ENCODE results near the gene PRR23C.
"Not testable (repeated sequence)": the region's sequence is repeated elsewhere in the genome, so short reads cannot be mapped to it uniquely, and the experiment has no call there.

PRR23C gene

DNA sequence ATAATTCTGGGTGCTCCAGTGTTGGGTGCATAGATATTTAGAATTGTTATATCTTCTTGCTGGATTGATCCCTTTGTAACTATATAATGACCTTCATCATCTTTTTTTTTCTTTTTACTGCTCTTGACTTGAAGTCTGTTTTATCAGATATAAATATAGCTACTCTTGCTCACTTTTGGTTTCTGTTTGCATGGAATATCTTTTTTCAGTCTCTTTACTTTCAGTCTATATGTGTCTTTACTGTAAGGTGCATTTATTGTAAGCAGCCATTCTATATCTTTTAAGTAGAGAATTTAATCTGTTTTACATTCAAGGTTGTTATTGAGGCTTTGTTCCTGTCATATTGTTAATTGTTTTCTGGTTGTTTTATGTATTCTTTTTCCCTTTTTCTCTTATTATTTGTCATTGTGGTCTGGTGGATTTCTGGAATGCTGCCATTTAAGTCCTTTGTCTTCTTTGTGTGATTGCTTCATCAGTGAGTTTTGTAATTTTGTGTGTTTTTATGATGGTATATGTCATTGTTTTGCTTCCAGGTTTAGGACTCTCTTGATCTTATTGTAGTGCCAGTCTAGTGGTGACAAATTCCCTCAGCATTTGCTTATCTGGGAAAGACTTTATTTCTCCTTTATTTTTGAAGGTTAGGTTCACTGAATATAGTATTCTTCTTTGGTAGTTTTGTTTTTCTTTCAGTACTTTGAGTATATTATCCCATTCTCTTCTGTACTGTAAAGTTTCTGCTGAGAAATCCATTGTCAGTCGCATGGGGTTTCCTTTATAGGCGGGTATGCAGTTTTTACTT lies 8.3 kb upstream of the PRR23C start:
- no peak overlapping the region for H3K27ac ChIP-seq
- TF ChIP-seq, protein P1, sequence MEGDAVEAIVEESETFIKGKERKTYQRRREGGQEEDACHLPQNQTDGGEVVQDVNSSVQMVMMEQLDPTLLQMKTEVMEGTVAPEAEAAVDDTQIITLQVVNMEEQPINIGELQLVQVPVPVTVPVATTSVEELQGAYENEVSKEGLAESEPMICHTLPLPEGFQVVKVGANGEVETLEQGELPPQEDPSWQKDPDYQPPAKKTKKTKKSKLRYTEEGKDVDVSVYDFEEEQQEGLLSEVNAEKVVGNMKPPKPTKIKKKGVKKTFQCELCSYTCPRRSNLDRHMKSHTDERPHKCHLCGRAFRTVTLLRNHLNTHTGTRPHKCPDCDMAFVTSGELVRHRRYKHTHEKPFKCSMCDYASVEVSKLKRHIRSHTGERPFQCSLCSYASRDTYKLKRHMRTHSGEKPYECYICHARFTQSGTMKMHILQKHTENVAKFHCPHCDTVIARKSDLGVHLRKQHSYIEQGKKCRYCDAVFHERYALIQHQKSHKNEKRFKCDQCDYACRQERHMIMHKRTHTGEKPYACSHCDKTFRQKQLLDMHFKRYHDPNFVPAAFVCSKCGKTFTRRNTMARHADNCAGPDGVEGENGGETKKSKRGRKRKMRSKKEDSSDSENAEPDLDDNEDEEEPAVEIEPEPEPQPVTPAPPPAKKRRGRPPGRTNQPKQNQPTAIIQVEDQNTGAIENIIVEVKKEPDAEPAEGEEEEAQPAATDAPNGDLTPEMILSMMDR (conservative IDR thresholded peaks at IDR 0.05), result no peak

DNA sequence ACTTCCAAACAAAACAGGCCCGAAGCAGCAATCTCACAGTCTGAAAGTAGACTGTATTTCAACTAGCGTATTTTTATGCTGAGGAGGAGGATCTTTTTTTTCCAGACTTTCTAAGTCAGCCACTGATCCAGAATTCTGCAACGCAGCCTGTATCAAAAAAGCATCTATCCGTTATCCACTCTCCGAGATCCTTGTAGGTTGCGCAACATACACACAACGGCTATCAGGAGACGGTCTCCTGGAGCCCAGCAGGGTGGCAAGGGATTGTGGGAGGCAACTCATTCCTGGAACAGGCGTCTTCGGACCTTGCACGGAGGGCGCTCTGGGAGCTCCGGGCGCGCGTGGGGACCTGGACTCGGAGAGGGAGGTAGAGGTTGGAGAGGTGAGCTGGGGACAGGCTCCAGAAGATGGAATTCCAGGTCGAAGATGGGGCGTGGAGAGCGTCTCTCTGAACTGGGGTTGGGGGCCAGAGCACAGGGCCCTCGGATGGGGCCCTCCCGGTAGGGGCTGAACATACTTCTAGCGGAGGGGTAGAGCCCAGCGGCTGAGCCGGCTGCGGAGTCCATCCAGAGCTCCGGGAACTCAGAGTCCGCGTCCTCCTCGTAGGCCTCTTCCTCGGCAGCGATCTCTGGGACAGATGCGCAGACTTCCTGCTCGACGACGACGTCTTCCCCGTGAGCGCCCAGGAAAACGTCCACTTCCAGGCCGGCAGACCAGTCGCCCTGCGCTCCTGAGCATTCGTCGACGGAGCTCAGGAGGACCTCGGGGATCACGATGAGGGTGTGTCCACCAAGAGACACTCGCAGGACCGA lies 932 bp downstream of the PRR23C start:
- TF ChIP-seq, protein P1 (conservative IDR thresholded peaks at IDR 0.05), result no peak
- H3K27ac ChIP-seq, result no peak overlapping the region

DNA sequence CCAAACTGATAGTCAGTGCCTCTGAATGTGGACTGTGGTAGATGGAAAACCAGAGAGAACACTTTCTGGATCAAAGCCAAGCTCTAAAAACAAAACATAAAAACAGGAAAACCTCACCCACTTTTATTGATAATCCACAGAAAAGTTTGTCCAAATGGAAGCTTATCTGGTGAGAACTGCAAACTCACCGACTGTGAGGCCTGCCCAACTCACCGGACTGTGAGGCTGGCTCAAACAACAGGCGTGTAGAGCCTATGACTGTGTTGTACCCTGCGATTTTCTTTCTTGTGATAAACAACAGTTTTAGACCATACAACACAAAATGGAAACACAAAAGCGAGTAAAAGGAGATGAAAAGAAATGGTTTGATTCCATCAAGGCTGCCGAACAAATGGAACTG lies 7.2 kb downstream of the PRR23C start:
- H3K27ac ChIP-seq, result no peak overlapping the region
- TF ChIP-seq, protein P1 (conservative IDR thresholded peaks at IDR 0.05), result no peak

DNA sequence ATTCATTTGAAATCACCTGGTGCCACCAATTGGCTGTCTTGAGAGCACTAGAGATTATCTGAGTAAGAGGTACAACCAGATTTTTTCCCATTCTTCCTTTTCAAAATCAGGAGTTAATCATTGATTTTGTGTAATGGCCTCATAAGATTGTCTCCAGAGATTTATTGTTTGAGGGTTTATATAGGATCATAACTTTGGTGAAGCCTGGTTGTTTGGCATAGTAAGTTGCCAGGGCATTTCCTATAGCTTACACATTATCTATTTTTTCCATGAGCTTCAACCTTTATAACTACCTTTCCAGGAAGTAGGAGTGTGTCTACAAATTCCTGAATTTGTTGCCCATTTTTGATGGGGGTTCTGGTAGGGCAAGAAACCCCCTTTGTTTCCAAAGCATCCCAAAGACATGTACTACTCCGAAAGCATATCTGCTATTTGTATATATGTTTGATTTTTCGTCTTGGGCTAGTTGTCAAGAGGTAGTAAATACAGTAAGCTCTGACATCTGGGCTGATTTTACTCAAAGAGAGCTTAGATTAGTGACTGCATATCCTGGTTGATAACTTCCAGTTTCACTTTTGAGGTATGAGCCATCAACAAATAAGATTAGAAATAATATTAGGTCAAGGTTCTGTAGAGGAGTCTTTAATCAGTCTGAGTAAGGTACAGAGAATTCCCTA lies 12.2 kb downstream of the PRR23C start:
- TF ChIP-seq, protein P1 (conservative IDR thresholded peaks at IDR 0.05), result no peak
- no peak overlapping the region for H3K27ac ChIP-seq

DNA sequence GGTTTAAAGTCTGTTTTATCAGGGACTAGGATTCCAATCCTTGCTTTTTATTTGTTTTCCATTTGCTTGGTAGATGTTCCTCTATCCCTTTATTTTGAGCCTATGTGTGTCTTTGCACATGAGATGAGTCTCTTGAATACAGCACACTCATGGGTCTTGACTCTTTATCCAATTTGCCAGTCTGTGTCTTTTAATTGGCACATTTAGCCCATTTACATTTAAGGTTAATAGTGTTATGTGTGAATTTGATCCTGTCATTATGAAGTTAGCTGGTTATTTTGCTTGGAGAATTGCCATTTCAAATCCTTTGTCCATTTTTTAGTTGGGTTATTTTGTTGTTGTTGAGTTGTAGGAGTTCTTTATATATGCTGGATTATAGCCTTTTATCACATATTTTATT lies 14.1 kb downstream of the PRR23C start:
- not testable (repeated sequence) for H3K27ac ChIP-seq

DNA sequence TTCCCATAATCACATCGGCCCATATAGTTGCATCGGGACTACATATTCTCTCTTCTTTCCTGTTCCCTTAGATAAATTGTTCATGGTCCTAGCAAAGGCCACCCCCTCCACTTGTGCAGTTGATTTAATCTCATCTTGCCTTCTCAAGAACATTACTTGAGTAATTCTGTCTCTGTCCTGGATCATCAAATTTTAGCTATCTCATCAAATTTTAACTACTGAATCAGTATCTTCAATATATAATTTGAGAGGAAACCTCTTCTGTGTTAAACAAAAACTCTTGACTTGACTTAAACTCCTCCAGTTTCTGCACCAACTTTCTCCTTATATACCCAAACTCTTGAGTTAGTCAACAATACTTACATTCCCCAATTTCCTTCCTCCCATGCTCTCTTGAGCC lies 19.7 kb downstream of the PRR23C start:
- H3K27ac ChIP-seq, result no peak overlapping the region
- TF ChIP-seq, protein P1 (conservative IDR thresholded peaks at IDR 0.05), result no peak

DNA sequence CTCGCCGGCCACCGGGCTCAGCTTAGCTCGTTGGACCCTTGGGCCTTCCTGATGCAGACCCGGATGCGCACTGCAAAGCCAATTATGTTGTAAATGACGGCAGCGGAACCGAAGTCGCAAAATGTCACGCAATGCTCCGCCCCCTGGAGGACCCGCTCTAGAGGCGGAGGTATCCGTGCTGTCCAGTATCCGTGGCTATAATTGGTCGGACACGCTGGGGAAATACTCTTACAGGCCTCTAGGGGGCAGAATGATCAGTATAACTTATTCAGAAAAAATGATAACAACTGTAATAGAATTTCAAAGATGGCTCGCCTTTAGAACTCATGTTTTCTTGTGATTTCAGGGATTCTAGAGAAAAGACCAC lies 23.8 kb downstream of the PRR23C start, which contains the start of gene PRR23B:
PRR23B (minus strand) TSS at position 59 of the 367 bp plus-strand sequence. CDS start 265 bp downstream, outside the sequence.
- TF ChIP-seq, protein P1 (conservative IDR thresholded peaks at IDR 0.05), result no peak
- H3K27ac ChIP-seq, result no peak within 1 kb of the TSS

Measured in VCaP (cell line).